A673 (cell line): ENCODE results near the gene LMBR1. TPM values are rescaled to one million over a fixed set of nuclear protein-coding genes. Genes with fewer than 3 reads are reported as not detected.

Experiments used
- BruUV-seq: library from RNA; stranded (reverse); fragments of 400-500 nt; replicated peaks from 2 replicates; lab custom pipeline; 2021; lab: Mats Ljungman, UMichigan
- CTCF ChIA-PET: fragments of 300-600 bp; sonication (Branson Sonifier 250); formaldehyde crosslinking; loops from one replicate; lab custom pipeline; 2022; ENCODE audit warnings: antibody characterized with exemption; lab: Charles Lee
- POLR2A ChIA-PET: fragments of 300-600 bp; sonication (Branson Sonifier 250); formaldehyde crosslinking; loops from one replicate; lab custom pipeline; 2022; ENCODE audit warnings: antibody characterized with exemption; ENCODE audit not compliant: low non-redundant PET; lab: Charles Lee
- DNase-seq: peaks from one replicate; pipeline ENCODE4 v3.0.0-alpha.2; 2015; ENCODE audit warnings: low spot score
- H3K27ac ChIP-seq: fragments of 200-600 bp; sonication (generic); 2 replicates; pipeline ENCODE4 v1.5.1; 2016; ENCODE audit warnings: mixed run types, low read depth, mild to moderate bottlenecking, mixed read lengths, antibody characterized with exemption, low read length; ENCODE audit not compliant: poor library complexity, severe bottlenecking
- H3K27me3 ChIP-seq: fragments of 200-600 bp; sonication (generic); replicated peaks from 2 replicates; pipeline ENCODE4 v1.6.1; 2017; ENCODE audit warnings: mixed run types, low read depth, mild to moderate bottlenecking, mixed read lengths, antibody characterized with exemption, low read length; ENCODE audit not compliant: insufficient read depth, poor library complexity
- H3K36me3 ChIP-seq: fragments of 200-600 bp; sonication (generic); 2 replicates; pipeline ENCODE4 v1.6.1; 2016; ENCODE audit warnings: mixed run types, mild to moderate bottlenecking, mixed read lengths, antibody characterized with exemption, low read length; ENCODE audit not compliant: insufficient read depth, poor library complexity, severe bottlenecking
- H3K4me1 ChIP-seq: fragments of 200-600 bp; sonication (generic); 2 replicates; pipeline ENCODE4 v1.6.1; 2017; ENCODE audit warnings: mixed run types, mild to moderate bottlenecking, mixed read lengths, antibody characterized with exemption, low read length; ENCODE audit not compliant: insufficient read depth, poor library complexity, severe bottlenecking
- H3K4me3 ChIP-seq: fragments of 200-600 bp; sonication (generic); 2 replicates; pipeline ENCODE4 v1.5.1; 2016; ENCODE audit warnings: low read depth, mixed run types, mild to moderate bottlenecking, mixed read lengths, low read length; ENCODE audit not compliant: poor library complexity, severe bottlenecking
- H3K9me3 ChIP-seq: fragments of 200-600 bp; sonication (generic); 2 replicates; pipeline ENCODE4 v1.6.1; 2016; ENCODE audit warnings: mixed run types, low read depth, mild to moderate bottlenecking, mixed read lengths, antibody characterized with exemption, low read length; ENCODE audit not compliant: poor library complexity, severe bottlenecking
- EZH2 ChIP-seq: fragments of 200-600 bp; sonication (generic); IDR thresholded peaks from 2 replicates; pipeline ENCODE4 v1.6.1; 2017; ENCODE audit warnings: borderline replicate concordance, low read depth, mild to moderate bottlenecking, mixed read lengths, antibody characterized with exemption, low read length; ENCODE audit not compliant: poor library complexity, severe bottlenecking
- intact Hi-C: fragments of 100-400 bp; cut with micrococcal nuclease; formaldehyde crosslinking; loops from one replicate; pipeline ENCODE4 v1.10.0; 2022; ENCODE audit not compliant: unreplicated experiment
- total RNA-seq: library from RNA; stranded (reverse); gene quantifications from 2 replicates; pipeline ENCODE4 v1.2.3, GENCODE V29; 2021
- TF ChIP-seq, protein P1 (sequence below): fragments of 300-800, 200-600 bp; sonication (generic); conservative IDR thresholded peaks from 2 replicates; pipeline ENCODE4 v1.5.1; 2017; ENCODE audit warnings: low read depth, mild to moderate bottlenecking, antibody characterized with exemption, low read length, moderate library complexity, mixed read lengths

Gene LMBR1
- total RNA-seq, 1 experiment from 2014 or later = 50.7 TPM

DNA sequence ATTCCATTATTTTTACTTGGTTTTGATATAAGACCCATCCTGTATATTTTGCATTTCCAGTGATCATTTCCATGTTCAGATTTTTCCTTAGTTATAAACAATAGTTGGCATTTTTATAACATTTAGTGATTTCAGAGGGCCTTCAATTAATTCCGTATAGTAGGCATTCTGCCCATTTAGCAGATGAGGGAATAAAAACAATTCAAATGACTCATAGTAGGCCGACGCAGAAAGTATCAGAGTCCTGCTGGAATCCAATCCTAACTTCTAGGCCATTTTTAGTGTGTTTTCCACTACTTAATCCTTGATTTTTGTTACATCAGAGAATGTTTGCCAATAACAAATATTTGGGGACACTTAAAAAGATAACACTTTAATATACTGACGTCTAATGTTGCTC lies 237.0 kb downstream of the LMBR1 start:
- POLR2A ChIA-PET = no interaction called here
- BruUV-seq = no TSS peak
- no peak for DNase-seq
- H3K4me1 ChIP-seq = no peaks in the 10 kb centered on the region
- H3K4me3 ChIP-seq = no peak overlapping the region
- H3K27ac ChIP-seq = no peak overlapping the region
- intact Hi-C loops = no loop called here
- TF ChIP-seq, protein P1, sequence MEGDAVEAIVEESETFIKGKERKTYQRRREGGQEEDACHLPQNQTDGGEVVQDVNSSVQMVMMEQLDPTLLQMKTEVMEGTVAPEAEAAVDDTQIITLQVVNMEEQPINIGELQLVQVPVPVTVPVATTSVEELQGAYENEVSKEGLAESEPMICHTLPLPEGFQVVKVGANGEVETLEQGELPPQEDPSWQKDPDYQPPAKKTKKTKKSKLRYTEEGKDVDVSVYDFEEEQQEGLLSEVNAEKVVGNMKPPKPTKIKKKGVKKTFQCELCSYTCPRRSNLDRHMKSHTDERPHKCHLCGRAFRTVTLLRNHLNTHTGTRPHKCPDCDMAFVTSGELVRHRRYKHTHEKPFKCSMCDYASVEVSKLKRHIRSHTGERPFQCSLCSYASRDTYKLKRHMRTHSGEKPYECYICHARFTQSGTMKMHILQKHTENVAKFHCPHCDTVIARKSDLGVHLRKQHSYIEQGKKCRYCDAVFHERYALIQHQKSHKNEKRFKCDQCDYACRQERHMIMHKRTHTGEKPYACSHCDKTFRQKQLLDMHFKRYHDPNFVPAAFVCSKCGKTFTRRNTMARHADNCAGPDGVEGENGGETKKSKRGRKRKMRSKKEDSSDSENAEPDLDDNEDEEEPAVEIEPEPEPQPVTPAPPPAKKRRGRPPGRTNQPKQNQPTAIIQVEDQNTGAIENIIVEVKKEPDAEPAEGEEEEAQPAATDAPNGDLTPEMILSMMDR = no peak
- TF ChIP-seq EZH2 = no peak
- no peaks in the 10 kb centered on the region for H3K27me3 ChIP-seq
- CTCF ChIA-PET = no interaction called here
- H3K9me3 ChIP-seq = no peaks in the 10 kb centered on the region
- H3K36me3 ChIP-seq = no peaks in the 10 kb centered on the region

DNA sequence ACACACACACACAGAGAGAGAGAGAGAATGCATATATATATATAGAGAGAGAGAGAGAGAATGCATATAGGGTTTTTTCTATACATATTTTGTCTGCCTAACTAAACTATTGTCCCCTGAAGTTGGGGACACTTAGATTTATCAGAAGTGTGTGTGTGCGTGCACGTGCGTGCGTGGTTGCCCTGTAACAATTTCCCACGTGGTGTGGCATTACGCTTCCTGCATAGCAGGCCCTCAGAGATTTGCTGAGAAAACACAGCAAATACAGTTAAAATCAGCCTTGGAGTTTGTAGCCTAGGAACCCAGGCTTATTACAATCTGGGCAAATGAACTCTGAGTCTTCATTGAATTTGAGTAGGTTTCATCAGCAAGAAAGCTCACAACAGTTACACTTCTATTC lies 237.7 kb downstream of the LMBR1 start:
- Histone ChIP-seq H3K4me3 (no peak overlapping the region), H3K9me3 (no peaks in the 10 kb centered on the region), H3K27ac (no peak overlapping the region), H3K4me1 (no peaks in the 10 kb centered on the region), H3K27me3 (no peaks in the 10 kb centered on the region), H3K36me3 (no peaks in the 10 kb centered on the region)
- POLR2A ChIA-PET = no interaction called here
- no peak for DNase-seq
- no TSS peak for BruUV-seq
- CTCF ChIA-PET = no interaction called here
- TF ChIP-seq, protein P1 = no peak
- TF ChIP-seq EZH2 = no peak
- intact Hi-C loops = no loop called here

DNA sequence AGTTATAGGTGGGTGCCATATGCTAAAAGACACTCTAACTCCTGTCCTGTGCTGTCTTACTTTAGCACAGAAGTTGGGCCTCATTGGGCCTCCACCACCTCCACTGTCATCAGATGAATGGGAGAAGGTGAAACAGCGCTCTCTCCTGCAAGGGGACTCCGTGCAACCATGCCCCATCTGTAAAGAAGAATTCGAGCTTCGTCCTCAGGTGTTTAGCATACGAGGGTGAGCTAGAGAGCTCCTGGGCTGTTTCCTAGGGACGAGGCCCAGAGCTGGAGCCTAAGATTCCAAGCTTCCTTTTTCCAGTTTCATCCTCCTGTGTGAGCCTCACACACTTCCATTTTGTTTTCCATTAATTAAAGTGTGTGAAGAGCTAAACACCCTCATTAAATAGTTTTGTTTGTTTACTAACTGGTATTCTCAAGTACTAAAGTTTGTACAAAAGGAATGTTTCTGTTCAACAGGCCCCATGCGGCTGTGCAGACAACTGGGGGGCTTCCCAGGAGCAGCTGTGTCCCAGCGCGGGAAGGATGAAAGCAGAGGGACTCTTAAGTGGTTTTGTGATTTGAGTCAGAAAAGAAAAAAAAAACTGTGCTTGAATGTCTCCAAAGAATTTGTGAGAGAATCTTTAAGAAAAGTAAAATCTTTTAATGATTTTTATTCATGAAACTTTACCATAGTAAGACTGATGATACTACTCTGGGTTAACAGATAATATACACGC lies 238.3 kb downstream of the LMBR1 start:
- no peaks in the 10 kb centered on the region for H3K36me3 ChIP-seq
- intact Hi-C loops = no loop called here
- H3K9me3 ChIP-seq = no peaks in the 10 kb centered on the region
- H3K4me3 ChIP-seq = no peak overlapping the region
- H3K27me3 ChIP-seq = peaks cover 5% of the 10 kb centered on the region
- no TSS peak for BruUV-seq
- no peaks in the 10 kb centered on the region for H3K4me1 ChIP-seq
- DNase-seq = no peak
- ChIA-PET POLR2A (no interaction called here), CTCF (no interaction called here)
- H3K27ac ChIP-seq = no peak overlapping the region
- TF ChIP-seq EZH2 = no peak
- TF ChIP-seq, protein P1 = no peak
